GM18873 (cell line): Measurements from ENCODE around the gene CISTR.
"Not testable (repeated sequence)": the region's sequence is repeated elsewhere in the genome, so short reads cannot be mapped to it uniquely, and the experiment has no call there.

ENCODE experiments used
- ATAC-seq: cut with Tn5 transposase; IDR thresholded peaks from one replicate; pipeline ENCODE4 v1.9.1; 2021; ENCODE audit warnings: mild to moderate bottlenecking, moderate library complexity, moderate number of reproducible peaks; ENCODE audit not compliant: unreplicated experiment, low FRiP score

Gene CISTR

GRCh38 chr12:53765891-53766290, 14.1 kb upstream of the CISTR start:
- no peak for ATAC-seq

GRCh38 chr12:53764615-53765014, 12.8 kb upstream of the CISTR start:
- no peak for ATAC-seq

GRCh38 chr12:53762793-53763192, 11.0 kb upstream of the CISTR start:
- not testable (repeated sequence) for ATAC-seq

- no peak for ATAC-seq
Measured at GRCh38 chr12:53761306-53761705, 9.5 kb upstream of the CISTR start.

- ATAC-seq = no peak
Measured at GRCh38 chr12:53759261-53759660, 7.5 kb upstream of the CISTR start.

GRCh38 chr12:53758730-53759103, 6.9 kb upstream of the CISTR start:
- no peak for ATAC-seq

GRCh38 chr12:53758081-53758729, 6.4 kb upstream of the CISTR start:
- ATAC-seq = no peak

GRCh38 chr12:53757101-53757770, 5.5 kb upstream of the CISTR start:
- peak; percentile 52 for ATAC-seq

- no peak for ATAC-seq
Measured at GRCh38 chr12:53756300-53757100, 4.7 kb upstream of the CISTR start.

- ATAC-seq = no peak
Measured at GRCh38 chr12:53755893-53756292, 4.1 kb upstream of the CISTR start.

- no peak for ATAC-seq
Measured at GRCh38 chr12:53755451-53755891, 3.7 kb upstream of the CISTR start.

- no peak for ATAC-seq
Measured at GRCh38 chr12:53754633-53755264, 3.0 kb upstream of the CISTR start.

- ATAC-seq = no peak
Measured at GRCh38 chr12:53754188-53754585, 2.4 kb upstream of the CISTR start.

- no peak for ATAC-seq
Measured at GRCh38 chr12:53752621-53753020, 842 bp upstream of the CISTR start.

GRCh38 chr12:53752192-53752601, 418 bp upstream of the CISTR start:
- no peak for ATAC-seq

GRCh38 chr12:53750812-53751335, 905 bp downstream of the CISTR start:
- no peak for ATAC-seq

- ATAC-seq = no peak
Measured at GRCh38 chr12:53749986-53750811, 1.6 kb downstream of the CISTR start.

GRCh38 chr12:53748072-53748840, 3.5 kb downstream of the CISTR start:
- ATAC-seq = no peak

- ATAC-seq = no peak
Measured at GRCh38 chr12:53747095-53747494, 4.7 kb downstream of the CISTR start.
